Measurements from ENCODE around the gene JPH2. TPM values are rescaled to one million over a fixed set of nuclear protein-coding genes. Genes with fewer than 3 reads are reported as not detected.

The JPH2 gene
- total RNA-seq, 1 experiment from 2014 or later = 0.17 TPM

- ATAC-seq (no peak), DNase-seq (ENCODE audit: low read depth, low spot score) (no peak)
- no peak overlapping the region for H3K4me2 ChIP-seq (ENCODE audit: low read length)
- BruUV-seq (replicated peaks) = no TSS peak
- H3K9me3 ChIP-seq (ENCODE audit: control insufficient read depth in 1 of 2, insufficient read depth in 1 of 2, low read depth in 1 of 2, low read length in 2 of 2) = no peaks in the 10 kb centered on the region
- intact Hi-C loops (cut with micrococcal nuclease) = no loop called here
- TF ChIP-seq SIN3A (IDR thresholded peaks at IDR 0.05; ENCODE audit: low read depth) = no peak
- TF ChIP-seq, protein P1, sequence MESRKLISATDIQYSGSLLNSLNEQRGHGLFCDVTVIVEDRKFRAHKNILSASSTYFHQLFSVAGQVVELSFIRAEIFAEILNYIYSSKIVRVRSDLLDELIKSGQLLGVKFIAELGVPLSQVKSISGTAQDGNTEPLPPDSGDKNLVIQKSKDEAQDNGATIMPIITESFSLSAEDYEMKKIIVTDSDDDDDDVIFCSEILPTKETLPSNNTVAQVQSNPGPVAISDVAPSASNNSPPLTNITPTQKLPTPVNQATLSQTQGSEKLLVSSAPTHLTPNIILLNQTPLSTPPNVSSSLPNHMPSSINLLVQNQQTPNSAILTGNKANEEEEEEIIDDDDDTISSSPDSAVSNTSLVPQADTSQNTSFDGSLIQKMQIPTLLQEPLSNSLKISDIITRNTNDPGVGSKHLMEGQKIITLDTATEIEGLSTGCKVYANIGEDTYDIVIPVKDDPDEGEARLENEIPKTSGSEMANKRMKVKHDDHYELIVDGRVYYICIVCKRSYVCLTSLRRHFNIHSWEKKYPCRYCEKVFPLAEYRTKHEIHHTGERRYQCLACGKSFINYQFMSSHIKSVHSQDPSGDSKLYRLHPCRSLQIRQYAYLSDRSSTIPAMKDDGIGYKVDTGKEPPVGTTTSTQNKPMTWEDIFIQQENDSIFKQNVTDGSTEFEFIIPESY (IDR thresholded peaks at IDR 0.05; ENCODE audit: extremely low read depth, insufficient replicate concordance, low read length) = no peak
- no peak for TF ChIP-seq YY1 (IDR thresholded peaks at IDR 0.05; ENCODE audit: extremely low read depth, insufficient replicate concordance, low read depth, low read length)
- TF ChIP-seq POLR2AphosphoS5 (IDR thresholded peaks at IDR 0.05; ENCODE audit: low read depth, low read length) = no peak
- TF ChIP-seq ZFX (IDR thresholded peaks at IDR 0.05) = no peak
- TF ChIP-seq ZNF274 (IDR thresholded peaks at IDR 0.05; ENCODE audit: low read depth, low read length) = no peak
- TF ChIP-seq SP1 (IDR thresholded peaks at IDR 0.05; ENCODE audit: low read depth) = no peak
- no peak for TF ChIP-seq CEBPB (IDR thresholded peaks at IDR 0.05; ENCODE audit: low read depth)
- H2AFZ ChIP-seq (ENCODE audit: low read depth, low read length, poor library complexity, severe bottlenecking) = no peak overlapping the region
- no peaks in the 10 kb centered on the region for H3K9me2 ChIP-seq (ENCODE audit: insufficient read depth)
- POLR2A ChIA-PET = no interaction called here
- H4K20me1 ChIP-seq (ENCODE audit: insufficient read depth) = no peaks in the 10 kb centered on the region
- RAD21 ChIA-PET (ENCODE audit: low non-redundant PET in 1 of 2, low total read pairs in 2 of 2, uncharacterized antibody in 2 of 2, unreplicated experiment in 2 of 2) = no interaction called here
- no peak overlapping the region for H3K9ac ChIP-seq (ENCODE audit: low read length)
- no peaks in the 10 kb centered on the region for H3K36me3 ChIP-seq (ENCODE audit: control insufficient read depth in 1 of 2, insufficient read depth in 2 of 2, low read length in 2 of 2)
- H3K27me3 ChIP-seq (ENCODE audit: insufficient read depth, low read length) = no peaks in the 10 kb centered on the region
- H3K4me3 ChIP-seq (replicated peaks in 1 of 2; ENCODE audit: low read depth in 1 of 2, low read length in 2 of 2) = no peak overlapping the region
- H3K27ac ChIP-seq (ENCODE audit: low read depth, low read length) = no peak overlapping the region
- CTCF ChIA-PET = interaction anchor here (0.7 kb wide), 2 partner anchors 9 to 64 kb away, joined by 4 read pairs; no protein-coding TSS in a partner anchor
- H3K4me1 ChIP-seq (ENCODE audit: control insufficient read depth in 1 of 2, insufficient read depth in 2 of 2, low read length in 2 of 2) = no peaks in the 10 kb centered on the region
- no peaks in the 10 kb centered on the region for H3K79me2 ChIP-seq (ENCODE audit: insufficient read depth, low read length)
Observed at GRCh38 chr20:44180814-44181213, 6.2 kb downstream of the JPH2 start.
